Spleen (tissue), 7 donors: ENCODE measurements around the gene OR6Q1.

Experiments
- CTCF ChIP-seq, 11 experiments: fragments of 200-600 bp in 7 of 11; fragments of 450-650 bp in 4 of 11; sonication (generic) in 4 of 11; IDR thresholded peaks in 8 of 11; conservative IDR thresholded peaks in 3 of 11; 1 replicate in 7 of 11; 2 replicates in 4 of 11; pipeline versions ENCODE4 v1.4.0 to v1.8.0; 2016 to 2021; ENCODE audit warnings: antibody characterized with exemption in 11 of 11, inconsistent platforms in 4 of 11, mild to moderate bottlenecking in 1 of 11
- POLR2A ChIP-seq, 3 donors: fragments of 450-650 bp; IDR thresholded peaks; one replicate each; pipeline ENCODE4 v1.5.1; 2017; ENCODE audit warnings: antibody characterized with exemption in 3 of 3, mild to moderate bottlenecking in 1 of 3
- donor health status: DM: no; HTN: no; CAD: no; lungs with moderate emphysema.
- donor health status: DM: no; HTN: no; CAD: no.
- donor health status: DM: no; HTN: no; CAD: no.

- no peak for TF ChIP-seq CTCF (IDR thresholded peaks at IDR 0.05 in 8 of 11, conservative IDR thresholded peaks at IDR 0.05 in 3 of 11)
- TF ChIP-seq POLR2A (IDR thresholded peaks at IDR 0.05), result no peak
Measured at GRCh38 chr11:58067685-58068084, 36.9 kb downstream of the OR6Q1 start.
